ENCODE measurements around the gene USB1.

The USB1 gene

GRCh38 chr16:58000706-58001676 lies at the start of gene USB1:
Gene USB1 (plus strand): TSS chr16:58001407. CDS start chr16:58001484, 77 bp downstream.
- DNase-seq (ENCODE audit: low read depth, low spot score), result peak; percentile 69

GRCh38 chr16:57952909-57953308 lies 48.3 kb upstream of the USB1 start:
- no peak for DNase-seq (ENCODE audit: low read depth, low spot score)

GRCh38 chr16:57953857-57954256 lies 47.4 kb upstream of the USB1 start:
- no peak for DNase-seq (ENCODE audit: low read depth, low spot score)

GRCh38 chr16:57955572-57956188 lies 45.5 kb upstream of the USB1 start:
- DNase-seq (ENCODE audit: low read depth, low spot score), result no peak

- no peak for DNase-seq (ENCODE audit: low read depth, low spot score)
These were observed 44.9 kb upstream of the USB1 start for GRCh38 chr16:57956270-57956808.

GRCh38 chr16:57956924-57957672 lies 44.1 kb upstream of the USB1 start:
- DNase-seq (ENCODE audit: low read depth, low spot score), result no peak

GRCh38 chr16:57957673-57958392 lies 43.4 kb upstream of the USB1 start:
- DNase-seq (ENCODE audit: low read depth, low spot score), result no peak

GRCh38 chr16:57958544-57958943 lies 42.7 kb upstream of the USB1 start:
- no peak for DNase-seq (ENCODE audit: low read depth, low spot score)

- DNase-seq (ENCODE audit: low read depth, low spot score), result no peak
These were observed 42.1 kb upstream of the USB1 start for GRCh38 chr16:57959121-57959520.

GRCh38 chr16:57959804-57960203 lies 41.4 kb upstream of the USB1 start:
- no peak for DNase-seq (ENCODE audit: low read depth, low spot score)

GRCh38 chr16:57960310-57960709 lies 40.9 kb upstream of the USB1 start:
- DNase-seq (ENCODE audit: low read depth, low spot score), result no peak

GRCh38 chr16:57960826-57961472 lies 40.3 kb upstream of the USB1 start:
- no peak for DNase-seq (ENCODE audit: low read depth, low spot score)

- DNase-seq (ENCODE audit: low read depth, low spot score), result no peak
These were observed 39.7 kb upstream of the USB1 start for GRCh38 chr16:57961538-57961937.

GRCh38 chr16:57962046-57962445 lies 39.2 kb upstream of the USB1 start:
- no peak for DNase-seq (ENCODE audit: low read depth, low spot score)

GRCh38 chr16:57962756-57963155 lies 38.5 kb upstream of the USB1 start:
- DNase-seq (ENCODE audit: low read depth, low spot score), result no peak

GRCh38 chr16:57964157-57964700 lies 37.0 kb upstream of the USB1 start:
- no peak for DNase-seq (ENCODE audit: low read depth, low spot score)

- no peak for DNase-seq (ENCODE audit: low read depth, low spot score)
These were observed 34.9 kb upstream of the USB1 start for GRCh38 chr16:57966204-57966771.

- DNase-seq (ENCODE audit: low read depth, low spot score), result no peak
These were observed 34.2 kb upstream of the USB1 start for GRCh38 chr16:57966986-57967385.

GRCh38 chr16:57967916-57968315 lies 33.3 kb upstream of the USB1 start:
- no peak for DNase-seq (ENCODE audit: low read depth, low spot score)
